HG02943 (cell line): ENCODE data around the gene IFT122.
"Not testable (repeated sequence)": the region's sequence is repeated elsewhere in the genome, so short reads cannot be mapped to it uniquely, and the experiment has no call there.

ENCODE experiments used
- ATAC-seq: cut with Tn5 transposase; IDR thresholded peaks from one replicate; pipeline ENCODE4 v1.9.1; 2021; ENCODE audit warnings: mild to moderate bottlenecking, low read depth, moderate library complexity; ENCODE audit not compliant: unreplicated experiment

Gene IFT122

DNA sequence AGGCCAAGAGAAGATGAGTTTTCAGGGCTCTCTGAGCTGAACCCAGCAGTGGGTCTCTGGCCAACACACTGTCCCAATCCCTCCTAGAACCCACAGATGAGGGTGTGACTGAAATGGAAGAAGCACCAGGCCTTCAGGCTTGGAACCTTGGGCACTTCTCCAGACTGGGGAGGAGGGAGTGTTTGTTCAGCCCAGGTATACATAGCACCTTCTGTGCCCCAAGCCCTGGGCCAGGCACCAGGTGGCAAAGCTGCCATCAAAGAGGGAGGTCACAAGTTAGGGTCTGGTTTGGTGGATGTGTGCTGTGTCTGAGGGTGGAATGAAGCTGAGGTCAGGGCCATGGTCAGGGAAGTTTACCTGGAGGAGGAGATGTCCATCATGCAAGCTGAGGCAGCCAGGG, 72.6 kb downstream of the IFT122 start:
- ATAC-seq = no peak

DNA sequence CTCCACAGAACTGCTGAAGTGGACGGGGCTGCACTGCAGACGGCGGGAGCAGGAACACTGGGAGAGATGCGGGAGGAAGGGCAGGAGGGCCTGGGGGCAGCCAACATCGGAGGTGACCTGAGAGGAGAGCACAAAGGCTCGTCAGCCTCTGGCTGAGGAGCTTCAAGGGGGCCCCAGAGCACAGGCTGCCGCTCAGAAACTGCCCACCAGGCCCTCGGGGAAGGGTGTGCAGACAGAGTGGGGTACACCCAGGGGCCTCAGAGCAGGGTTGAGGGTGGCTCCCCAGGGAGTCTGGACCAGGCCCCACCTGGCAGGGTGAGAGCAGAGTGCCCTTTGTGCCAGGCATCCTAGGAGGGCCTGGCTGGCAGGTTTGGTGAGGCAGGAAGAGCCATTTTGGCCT, 73.7 kb downstream of the IFT122 start:
- no peak for ATAC-seq

- ATAC-seq = no peak
Measured at GRCh38 chr3:129514110-129514509, 74.1 kb downstream of the IFT122 start.

GRCh38 chr3:129514563-129514962, 74.5 kb downstream of the IFT122 start:
- ATAC-seq = no peak

DNA sequence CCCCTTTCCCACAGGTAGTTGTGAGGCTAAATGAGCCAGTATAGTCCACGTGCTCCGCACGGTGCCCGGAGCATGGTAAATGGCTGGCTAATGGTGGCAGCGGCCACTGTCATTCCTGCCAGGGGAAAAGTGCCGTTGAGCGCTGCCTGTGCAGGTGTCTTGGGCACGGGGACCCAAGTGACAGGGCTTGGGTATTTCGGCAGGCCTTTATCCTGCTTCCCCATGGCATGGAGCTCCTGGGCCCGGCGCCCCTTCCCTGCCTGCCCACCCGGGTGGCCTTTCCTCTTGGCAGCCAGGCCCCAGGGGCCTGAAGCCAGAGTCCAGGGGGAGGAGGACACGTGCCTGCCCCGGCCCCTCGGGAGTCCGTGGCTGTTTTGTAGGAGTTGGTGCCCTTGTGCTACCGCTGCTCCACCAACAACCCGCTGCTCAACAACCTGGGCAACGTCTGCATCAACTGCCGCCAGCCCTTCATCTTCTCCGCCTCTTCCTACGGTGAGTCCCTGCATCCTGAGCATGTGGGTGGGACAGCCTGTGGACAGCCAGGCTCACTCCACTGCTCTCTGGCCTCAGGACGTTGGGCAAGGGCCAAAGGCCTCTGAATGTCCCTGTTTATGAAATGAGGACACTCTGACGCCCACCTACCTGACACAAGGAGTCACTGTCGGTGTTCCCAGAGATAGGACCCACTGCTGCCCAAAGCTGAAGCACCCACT, 75.2 kb downstream of the IFT122 start:
- not testable (repeated sequence) for ATAC-seq

DNA sequence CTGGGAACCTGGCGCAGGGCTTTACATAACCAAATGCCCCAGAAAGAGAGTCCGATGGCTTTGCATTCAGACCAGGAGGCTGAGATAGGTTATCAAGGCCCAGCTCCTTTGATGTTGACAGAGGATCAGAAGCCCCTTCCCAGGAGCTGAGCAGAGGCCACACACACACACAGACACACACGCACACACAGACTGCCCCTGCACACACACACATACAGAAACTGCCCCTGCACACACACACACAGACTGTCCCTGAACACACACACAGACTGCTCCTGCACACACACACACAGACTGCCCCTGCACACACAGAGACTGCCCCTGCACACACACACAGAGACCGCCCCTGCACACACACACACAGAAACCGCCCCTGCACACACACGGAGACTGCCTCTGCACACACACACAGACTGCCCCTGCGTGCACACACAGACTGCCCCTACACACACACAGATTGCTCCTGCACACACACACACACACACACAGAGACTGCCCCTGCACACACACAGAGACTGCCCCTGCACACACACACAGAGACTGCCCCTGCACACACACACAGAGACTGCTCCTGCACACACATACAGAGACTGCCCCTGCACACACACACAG, 75.9 kb downstream of the IFT122 start:
- not testable (repeated sequence) for ATAC-seq

DNA sequence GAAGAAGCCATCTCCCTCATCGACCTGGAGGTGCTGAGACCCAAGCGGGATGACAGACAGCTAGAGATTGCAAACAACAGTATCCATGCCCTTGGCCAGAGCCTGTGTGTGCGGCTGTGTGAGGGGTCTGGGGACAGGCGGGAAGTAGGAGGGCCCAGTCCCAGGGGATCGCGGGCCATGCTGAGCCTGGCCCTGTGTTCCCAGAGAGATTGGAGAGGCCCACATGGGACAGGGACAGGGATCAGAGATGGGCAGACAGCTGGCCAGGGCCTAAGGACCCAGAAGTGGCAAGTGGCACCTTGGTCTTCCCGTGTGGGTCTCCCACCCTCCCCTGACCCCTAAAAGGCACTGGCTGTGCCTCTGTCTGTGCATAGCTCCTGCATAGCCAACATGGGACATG, 77.5 kb downstream of the IFT122 start:
- no peak for ATAC-seq

DNA sequence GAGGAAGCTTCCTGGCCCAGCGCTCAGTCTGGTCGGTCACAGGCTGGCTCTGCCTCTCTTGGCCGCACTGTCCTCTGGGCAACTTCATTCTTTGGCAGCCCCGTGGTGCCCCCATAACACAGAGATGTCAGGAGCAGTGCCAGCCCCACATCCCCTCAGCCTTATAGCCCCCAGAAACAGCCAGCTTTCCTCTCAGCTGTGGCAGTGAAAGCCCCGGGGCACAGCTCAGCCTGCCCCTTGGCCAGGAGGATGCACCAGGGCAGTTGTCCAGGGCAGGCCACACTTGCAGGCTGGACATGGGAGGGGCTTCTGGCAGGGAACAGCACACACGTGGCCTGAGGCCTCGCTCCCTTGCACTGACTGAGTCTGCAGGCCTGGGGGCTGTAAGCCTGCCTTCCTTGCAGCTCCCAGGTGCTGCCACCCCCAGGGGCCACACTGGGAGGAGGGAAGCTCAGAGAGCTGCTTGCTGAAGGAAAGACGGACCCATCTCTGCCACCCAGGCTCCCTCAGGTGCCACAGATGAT, 78.1 kb downstream of the IFT122 start:
- no peak for ATAC-seq

- ATAC-seq = no peak
Measured at GRCh38 chr3:129518581-129518980, 78.6 kb downstream of the IFT122 start.

- no peak for ATAC-seq
Measured at GRCh38 chr3:129519449-129519848, 79.4 kb downstream of the IFT122 start.

DNA sequence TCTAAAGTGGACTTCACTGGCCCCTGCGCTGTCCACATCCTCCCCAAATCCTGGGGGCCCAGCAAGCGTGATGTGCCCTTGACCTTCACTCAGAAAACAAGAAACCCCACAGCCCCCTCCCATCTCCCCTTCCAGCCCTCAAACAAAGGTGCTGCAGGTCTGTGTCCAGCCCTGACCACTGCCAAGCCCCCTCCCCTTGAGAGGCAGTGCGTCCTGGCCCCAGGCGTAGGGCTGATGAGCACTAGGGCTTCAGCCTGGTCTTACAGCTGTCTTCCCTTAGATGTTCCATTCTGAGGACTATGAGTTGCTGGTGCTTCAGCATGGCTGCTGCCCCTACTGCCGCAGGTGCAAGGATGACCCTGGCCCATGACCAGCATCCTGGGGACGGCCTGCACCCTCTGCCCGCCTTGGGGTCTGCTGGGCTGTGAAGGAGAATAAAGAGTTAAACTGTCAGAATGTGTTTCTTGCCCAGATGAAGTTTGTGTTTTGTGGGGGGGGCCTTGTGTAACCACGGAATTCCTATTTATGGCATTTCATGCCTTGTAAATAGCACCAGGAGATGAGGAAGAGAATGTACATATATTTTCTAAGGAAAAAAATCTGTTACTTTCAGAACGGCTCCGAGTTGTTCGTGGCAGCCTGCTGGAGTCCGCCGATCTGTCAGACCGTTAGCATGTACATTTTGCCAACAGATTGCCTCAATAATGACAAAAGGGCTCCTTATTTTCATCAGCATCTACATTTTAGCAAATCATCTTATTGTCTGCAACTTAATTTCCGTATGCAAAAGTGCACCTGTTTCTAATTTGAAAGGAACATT, 80.1 kb downstream of the IFT122 start:
- no peak for ATAC-seq

GRCh38 chr3:129520960-129521359, 80.9 kb downstream of the IFT122 start:
- no peak for ATAC-seq

DNA sequence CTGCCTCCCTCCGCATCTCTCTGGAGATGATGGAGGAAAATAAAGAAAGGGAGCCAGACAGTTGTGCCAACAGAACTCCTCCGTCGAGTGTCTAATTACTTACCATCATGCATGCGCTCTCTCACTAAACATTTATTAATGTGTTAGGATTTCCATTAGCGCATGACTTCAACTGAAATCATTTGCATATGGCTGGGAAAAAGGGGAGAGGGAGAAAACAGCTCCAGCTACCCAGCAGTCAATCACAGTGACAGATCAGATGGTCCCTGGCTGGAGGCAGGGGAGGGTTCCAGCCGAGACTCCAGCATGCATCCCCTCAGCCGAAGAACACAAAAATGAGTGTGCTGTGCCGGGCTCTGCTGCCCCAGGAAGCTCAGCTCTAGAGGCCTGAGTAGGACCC, 81.6 kb downstream of the IFT122 start:
- no peak for ATAC-seq

DNA sequence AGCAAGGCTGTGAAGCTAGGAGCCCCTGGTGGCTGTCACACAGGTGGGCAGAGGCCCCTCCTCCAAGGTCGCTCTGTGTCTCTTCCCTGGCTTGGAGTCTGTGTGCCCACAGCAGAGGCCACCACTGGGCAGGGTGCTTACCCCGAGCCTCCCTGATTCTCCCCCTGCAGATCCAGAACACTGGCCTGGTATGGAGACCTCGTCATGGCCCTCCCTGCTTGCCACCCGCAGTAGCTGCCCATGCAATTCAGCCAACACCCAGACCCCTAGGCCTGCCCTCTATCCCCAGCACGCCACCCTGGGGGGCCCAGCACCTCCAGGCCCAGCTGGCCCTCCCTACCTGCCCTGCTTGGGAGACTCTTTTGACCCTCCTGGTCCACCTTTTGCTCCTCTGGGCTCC, 82.9 kb downstream of the IFT122 start:
- ATAC-seq = no peak

GRCh38 chr3:129524081-129524480, 84.1 kb downstream of the IFT122 start:
- ATAC-seq = no peak

DNA sequence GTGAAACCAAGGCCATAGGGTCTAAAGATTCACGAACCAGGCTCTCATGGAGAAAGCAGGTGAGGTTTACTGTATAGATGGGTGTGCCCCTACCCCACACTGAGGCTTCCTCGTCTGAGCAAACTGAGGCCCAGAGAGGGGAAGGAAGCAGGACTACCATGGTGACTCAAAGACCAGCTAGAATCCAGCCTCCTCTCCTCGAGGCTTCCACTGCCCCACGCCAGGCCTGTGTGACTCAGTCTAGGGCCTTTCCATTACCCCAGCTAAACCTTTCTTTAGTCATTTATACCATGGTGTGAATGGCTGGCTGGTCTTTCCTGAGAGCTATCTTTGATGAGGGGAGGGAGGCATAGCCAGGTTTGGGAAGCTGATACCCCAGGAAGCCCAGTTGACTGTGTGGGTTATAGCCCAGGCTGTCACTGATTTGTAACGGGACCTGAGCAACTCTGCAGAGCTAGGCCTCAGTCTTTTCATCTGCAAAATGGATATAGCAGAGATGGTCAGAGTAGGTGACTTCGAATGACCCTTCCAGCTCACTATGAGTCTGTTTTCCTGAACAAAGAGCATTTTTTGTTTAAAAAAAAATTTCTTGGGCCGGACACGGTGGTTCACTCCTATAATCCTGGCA, 85.4 kb downstream of the IFT122 start:
- ATAC-seq = no peak

DNA sequence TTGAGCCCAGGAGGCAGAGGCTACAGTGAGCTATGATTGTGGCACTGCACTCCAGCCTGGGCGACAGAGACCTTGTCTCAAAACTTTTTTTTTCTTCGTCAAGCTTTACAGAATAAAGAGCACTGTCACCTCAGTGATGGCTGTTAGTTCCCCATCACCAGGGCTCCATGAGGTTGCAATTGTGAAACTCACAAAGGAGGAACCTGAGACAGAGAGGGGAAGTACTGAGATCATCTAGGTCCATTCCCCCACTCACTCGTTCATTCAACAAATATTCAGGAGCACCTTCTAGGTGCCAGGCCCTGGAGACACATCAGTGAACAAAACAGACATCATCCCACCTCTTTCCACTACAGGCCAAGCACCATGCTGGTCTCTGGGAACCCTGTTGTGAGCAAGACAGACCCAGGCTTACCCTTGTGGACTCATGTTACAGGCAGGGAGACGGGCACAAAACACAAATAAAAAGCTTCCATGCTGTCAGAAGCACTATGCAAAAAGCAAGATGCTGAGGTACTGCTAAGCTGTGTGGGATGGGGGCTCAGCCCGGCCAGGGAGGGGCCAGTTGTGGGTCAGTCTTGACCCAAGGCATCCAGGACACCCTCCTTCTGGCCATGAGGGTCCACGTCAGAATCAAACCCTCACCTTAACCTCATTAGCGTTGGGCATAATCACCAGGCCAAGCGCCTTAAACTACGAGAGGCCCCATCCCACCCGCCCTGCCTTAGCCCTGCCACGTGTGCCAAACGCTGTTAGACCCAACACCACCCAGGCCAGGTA, 86.3 kb downstream of the IFT122 start:
- no peak for ATAC-seq

- ATAC-seq = no peak
Measured at GRCh38 chr3:129527262-129527661, 87.2 kb downstream of the IFT122 start.

DNA sequence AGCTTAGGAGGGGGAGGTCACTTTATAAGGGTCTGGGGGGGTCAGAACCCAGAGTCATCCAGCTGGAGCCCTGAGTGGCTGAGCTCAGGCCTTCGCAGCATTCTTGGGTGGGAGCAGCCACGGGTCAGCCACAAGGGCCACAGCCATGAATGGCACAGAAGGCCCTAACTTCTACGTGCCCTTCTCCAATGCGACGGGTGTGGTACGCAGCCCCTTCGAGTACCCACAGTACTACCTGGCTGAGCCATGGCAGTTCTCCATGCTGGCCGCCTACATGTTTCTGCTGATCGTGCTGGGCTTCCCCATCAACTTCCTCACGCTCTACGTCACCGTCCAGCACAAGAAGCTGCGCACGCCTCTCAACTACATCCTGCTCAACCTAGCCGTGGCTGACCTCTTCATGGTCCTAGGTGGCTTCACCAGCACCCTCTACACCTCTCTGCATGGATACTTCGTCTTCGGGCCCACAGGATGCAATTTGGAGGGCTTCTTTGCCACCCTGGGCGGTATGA, 88.6 kb downstream of the IFT122 start, which contains the start of gene RHO:
RHO (plus strand) TSS at position 51 of the 512 bp plus-strand sequence; CDS start at position 146, 95 bp downstream.
- no peak for ATAC-seq
